HG03565 (cell line): ENCODE data around the gene MCOLN3.
A peak's percentile ranks its signal among the peaks of the same experiment; 100 is the strongest.

Experiments used
- ATAC-seq: cut with Tn5 transposase; IDR thresholded peaks from one replicate; pipeline ENCODE4 v1.9.1; 2021; ENCODE audit warnings: mild to moderate bottlenecking, moderate library complexity; ENCODE audit not compliant: unreplicated experiment

MCOLN3 gene

GRCh38 chr1:85048296-85049064, at the start of gene MCOLN3:
Gene MCOLN3, minus strand, starts transcription at chr1:85048500. Its CDS starts 3,140 bp downstream, at chr1:85045360.
- ATAC-seq, result peak; percentile 39

- ATAC-seq, result no peak
Measured at GRCh38 chr1:85093644-85094043, 45.3 kb upstream of the MCOLN3 start.

GRCh38 chr1:85091671-85092280, 43.5 kb upstream of the MCOLN3 start:
- no peak for ATAC-seq

GRCh38 chr1:85090225-85090624, 41.9 kb upstream of the MCOLN3 start:
- ATAC-seq, result no peak

- no peak for ATAC-seq
Measured at GRCh38 chr1:85089203-85089602, 40.9 kb upstream of the MCOLN3 start.

- no peak for ATAC-seq
Measured at GRCh38 chr1:85088408-85088784, 40.1 kb upstream of the MCOLN3 start.

GRCh38 chr1:85087659-85088407, 39.5 kb upstream of the MCOLN3 start:
- no peak for ATAC-seq

GRCh38 chr1:85085417-85085816, 37.1 kb upstream of the MCOLN3 start:
- ATAC-seq, result no peak

- ATAC-seq, result no peak
Measured at GRCh38 chr1:85078903-85079302, 30.6 kb upstream of the MCOLN3 start.

- ATAC-seq, result no peak
Measured at GRCh38 chr1:85074365-85074964, 26.2 kb upstream of the MCOLN3 start.

- ATAC-seq, result no peak
Measured at GRCh38 chr1:85070972-85071492, 22.7 kb upstream of the MCOLN3 start.

- ATAC-seq, result no peak
Measured at GRCh38 chr1:85068846-85069245, 20.5 kb upstream of the MCOLN3 start.

- no peak for ATAC-seq
Measured at GRCh38 chr1:85065550-85065949, 17.2 kb upstream of the MCOLN3 start.

GRCh38 chr1:85062425-85063026, 14.2 kb upstream of the MCOLN3 start:
- peak; percentile 3 for ATAC-seq

- peak; percentile 100 for ATAC-seq
Measured at GRCh38 chr1:85061711-85062424, 13.6 kb upstream of the MCOLN3 start.

GRCh38 chr1:85060038-85060437, 11.7 kb upstream of the MCOLN3 start:
- ATAC-seq, result no peak

- no peak for ATAC-seq
Measured at GRCh38 chr1:85059563-85059962, 11.3 kb upstream of the MCOLN3 start.

- no peak for ATAC-seq
Measured at GRCh38 chr1:85058786-85059185, 10.5 kb upstream of the MCOLN3 start.

GRCh38 chr1:85058311-85058710, 10.0 kb upstream of the MCOLN3 start:
- no peak for ATAC-seq

- ATAC-seq, result no peak
Measured at GRCh38 chr1:85054664-85055063, 6.4 kb upstream of the MCOLN3 start.
